ENCODE results near the gene MPV17L2.

GRCh38 chr19:18224525-18225354, 31.7 kb downstream of the MPV17L2 start:
- TF ChIP-seq, protein P1, sequence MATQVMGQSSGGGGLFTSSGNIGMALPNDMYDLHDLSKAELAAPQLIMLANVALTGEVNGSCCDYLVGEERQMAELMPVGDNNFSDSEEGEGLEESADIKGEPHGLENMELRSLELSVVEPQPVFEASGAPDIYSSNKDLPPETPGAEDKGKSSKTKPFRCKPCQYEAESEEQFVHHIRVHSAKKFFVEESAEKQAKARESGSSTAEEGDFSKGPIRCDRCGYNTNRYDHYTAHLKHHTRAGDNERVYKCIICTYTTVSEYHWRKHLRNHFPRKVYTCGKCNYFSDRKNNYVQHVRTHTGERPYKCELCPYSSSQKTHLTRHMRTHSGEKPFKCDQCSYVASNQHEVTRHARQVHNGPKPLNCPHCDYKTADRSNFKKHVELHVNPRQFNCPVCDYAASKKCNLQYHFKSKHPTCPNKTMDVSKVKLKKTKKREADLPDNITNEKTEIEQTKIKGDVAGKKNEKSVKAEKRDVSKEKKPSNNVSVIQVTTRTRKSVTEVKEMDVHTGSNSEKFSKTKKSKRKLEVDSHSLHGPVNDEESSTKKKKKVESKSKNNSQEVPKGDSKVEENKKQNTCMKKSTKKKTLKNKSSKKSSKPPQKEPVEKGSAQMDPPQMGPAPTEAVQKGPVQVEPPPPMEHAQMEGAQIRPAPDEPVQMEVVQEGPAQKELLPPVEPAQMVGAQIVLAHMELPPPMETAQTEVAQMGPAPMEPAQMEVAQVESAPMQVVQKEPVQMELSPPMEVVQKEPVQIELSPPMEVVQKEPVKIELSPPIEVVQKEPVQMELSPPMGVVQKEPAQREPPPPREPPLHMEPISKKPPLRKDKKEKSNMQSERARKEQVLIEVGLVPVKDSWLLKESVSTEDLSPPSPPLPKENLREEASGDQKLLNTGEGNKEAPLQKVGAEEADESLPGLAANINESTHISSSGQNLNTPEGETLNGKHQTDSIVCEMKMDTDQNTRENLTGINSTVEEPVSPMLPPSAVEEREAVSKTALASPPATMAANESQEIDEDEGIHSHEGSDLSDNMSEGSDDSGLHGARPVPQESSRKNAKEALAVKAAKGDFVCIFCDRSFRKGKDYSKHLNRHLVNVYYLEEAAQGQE (IDR thresholded peaks at IDR 0.05; ENCODE audit: insufficient read depth in 1 of 2, low read depth in 2 of 2, low read length in 2 of 2), result no peak; a peak in 1 of 4 replicates
- TF ChIP-seq TAF1 (IDR thresholded peaks at IDR 0.05; ENCODE audit: borderline replicate concordance, insufficient read depth, low read length) (no peak), POLR2AphosphoS5 (IDR thresholded peaks at IDR 0.05; ENCODE audit: low read depth, low read length) (no peak)

Data from PFSK-1 (cell line).